GM15510 (cell line): ENCODE data around the gene TRAPPC4.

Experiments used
- POLR2A ChIP-seq: IDR thresholded peaks from 3 replicates; pipeline ENCODE4 v1.6.1; 2011; ENCODE audit warnings: borderline replicate concordance; ENCODE audit not compliant: insufficient read length; ENCODE audit errors: extremely low read depth

The TRAPPC4 gene

DNA sequence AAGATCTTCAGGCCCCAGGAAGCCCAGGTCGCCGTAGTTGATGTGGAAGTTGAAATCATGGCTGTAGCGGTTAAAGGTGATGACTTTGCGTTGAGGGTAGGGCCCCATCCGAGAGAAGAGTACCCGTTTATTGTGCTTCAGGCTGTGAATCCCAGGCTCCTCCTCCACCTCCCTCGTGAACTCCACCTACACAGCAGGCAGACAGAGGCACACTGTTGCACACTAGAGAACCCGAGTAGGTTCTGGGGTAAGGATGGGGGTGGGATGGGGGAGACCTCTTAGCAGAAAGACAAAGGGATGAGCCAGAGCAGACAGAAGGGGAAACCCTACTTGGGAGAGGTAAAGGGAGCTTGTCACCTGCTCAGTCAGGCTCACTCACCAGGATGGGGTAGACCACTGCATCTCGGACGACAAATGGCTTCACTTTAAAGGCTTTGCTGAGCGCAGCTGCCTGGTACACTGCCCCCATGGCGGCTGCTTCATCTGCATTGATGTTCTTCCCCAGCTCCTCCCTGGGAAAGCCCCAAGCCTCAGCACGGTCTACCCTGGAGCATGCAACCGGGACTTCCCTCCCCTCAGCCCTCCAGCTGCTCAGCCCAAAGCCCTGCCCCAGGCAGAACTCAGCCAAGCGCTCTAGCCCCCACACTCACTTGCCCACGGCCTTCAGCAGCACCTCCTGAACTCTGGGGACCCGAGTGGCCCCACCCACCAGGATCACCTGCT is 33.0 kb downstream of the TRAPPC4 start:
- TF ChIP-seq POLR2A: no peak

DNA sequence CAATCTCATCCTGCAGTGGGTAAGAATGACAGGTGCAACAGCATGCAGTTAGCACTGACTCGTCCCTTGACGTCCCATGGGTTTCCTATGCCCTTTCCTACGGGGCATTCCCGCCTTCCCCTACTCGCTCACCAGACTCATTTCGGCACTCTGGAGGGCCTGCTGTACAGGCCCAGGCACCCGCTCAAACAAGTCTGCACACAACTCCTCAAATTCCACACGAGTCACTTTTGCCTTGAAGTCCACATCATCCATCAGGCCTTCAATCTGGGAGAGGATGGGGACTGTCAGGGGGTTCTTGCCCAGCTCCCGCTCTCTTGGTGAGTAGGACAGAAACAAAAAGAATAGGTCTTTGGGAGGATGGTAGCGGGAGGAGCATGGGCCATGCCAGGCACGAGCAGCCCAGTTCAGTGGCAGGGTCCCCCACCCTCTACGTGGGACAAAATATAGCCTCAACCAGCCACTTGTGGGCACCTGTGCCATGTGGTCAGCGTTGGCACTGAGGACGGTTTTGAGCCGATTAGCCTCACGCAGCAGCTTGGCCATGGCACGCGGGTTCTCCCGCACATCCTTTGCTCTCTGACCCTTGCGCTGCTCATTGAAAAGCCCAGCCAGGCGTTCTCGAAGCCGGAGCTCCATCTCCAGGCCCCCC is 33.7 kb downstream of the TRAPPC4 start:
- no peak for TF ChIP-seq POLR2A

DNA sequence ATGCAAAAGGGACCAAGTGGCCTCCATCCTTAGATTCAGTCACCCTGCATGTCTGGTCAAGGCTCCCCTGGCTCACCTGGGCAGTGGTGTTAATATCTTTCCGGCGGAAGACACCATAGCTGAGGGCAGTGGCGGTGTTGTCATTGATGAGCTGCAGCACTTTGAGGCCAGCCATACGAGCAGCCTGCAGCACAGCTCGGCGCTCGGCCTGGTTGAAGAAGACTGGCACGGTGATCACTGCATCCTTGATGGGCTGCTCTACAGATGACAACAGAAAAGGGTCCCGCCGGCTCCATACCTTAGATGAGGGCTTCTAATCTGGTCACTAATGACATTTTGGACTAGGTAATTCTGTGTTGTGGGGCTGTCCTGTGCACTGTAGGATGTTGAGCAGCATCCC is 35.9 kb downstream of the TRAPPC4 start:
- TF ChIP-seq POLR2A: no peak

DNA sequence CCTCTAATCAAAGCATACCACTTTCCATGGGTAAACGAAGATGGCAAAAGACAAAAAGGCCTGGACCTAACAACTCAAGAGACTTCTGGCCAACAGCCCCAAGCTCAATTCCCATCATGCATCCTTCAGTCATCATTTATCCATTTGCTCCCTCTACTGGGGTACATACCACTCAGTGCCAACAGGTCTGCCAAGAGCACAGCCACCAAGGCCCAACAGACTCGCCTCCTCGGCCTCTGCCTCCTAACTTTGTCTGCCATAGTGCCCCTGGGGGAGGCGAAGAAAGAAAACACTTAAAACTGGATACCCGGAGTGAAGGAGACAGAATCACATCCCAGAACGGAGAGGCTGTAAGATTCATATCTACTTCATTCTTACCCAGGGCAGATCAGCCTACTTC is 37.3 kb downstream of the TRAPPC4 start:
- no peak for TF ChIP-seq POLR2A

DNA sequence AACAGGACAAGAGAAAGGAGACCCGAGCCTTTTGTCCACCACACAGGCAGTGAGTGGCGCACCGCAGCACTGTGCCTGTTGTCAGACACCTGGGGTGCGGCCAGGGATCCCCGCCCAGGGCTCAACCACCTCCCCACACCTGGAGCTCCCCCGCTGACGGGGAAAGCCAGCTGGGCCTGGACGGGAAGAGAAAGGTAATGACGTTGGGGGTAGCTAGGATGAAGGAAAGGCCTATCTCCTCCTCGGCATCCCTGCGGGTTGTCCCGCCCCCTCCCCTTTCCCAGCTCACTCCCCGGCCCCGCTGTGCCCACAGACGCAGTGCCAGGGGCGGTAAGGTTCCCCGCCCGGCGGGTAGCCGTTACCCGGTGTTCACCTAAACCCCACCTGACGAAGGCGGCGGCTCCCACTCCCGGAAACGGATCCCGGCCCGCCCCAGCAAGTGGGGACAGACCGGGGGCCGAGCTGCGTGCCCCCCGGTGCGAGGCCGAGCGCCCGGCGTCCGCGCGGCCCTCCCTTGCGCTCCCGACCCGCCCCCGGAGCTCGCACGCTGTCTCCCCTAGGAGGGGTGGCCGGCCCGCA is 37.9 kb downstream of the TRAPPC4 start:
- no peak for TF ChIP-seq POLR2A

DNA sequence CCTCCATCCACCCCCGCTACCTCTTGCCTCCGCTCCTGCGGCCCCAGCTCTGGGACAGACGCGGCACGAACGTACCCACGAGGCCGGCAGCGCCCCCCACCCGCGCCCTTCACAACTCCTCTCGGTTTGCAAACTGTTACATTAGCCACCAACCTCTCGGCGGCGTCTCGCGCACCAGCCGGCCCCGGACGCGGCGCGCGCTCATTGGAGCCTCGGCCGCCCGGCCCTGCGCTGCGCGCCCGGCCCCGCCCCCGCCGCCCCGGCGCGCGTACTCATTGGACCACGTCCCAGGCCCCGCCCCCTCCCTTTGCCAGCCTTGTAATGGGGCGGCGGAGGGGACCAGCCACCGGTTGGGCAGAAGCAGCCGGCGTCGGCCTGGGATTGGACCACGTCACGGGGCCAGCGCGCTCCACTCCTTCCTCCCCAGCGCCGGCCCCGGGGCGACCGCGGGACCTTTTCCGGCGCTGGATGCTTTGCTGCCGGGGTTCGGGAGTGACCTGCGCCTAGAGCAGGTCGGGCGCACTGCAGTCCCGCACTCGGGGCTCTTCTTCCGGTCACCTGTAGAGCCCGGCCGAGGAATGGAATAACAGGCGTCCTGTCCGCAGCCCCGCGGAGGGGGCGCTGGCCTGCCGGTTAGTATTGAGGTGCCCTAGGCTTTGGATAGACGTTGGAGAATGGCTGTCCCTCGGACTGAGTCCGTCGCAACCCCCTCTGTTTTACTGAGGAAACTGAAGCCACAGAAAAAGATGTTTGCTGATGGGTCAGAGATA is 38.6 kb downstream of the TRAPPC4 start, which contains the start of gene HYOU1:
Gene HYOU1 (minus strand): TSS at position 206 of the 770 bp plus-strand sequence. CDS start 1,045 bp downstream, outside the sequence.
- peak; percentile 73 for TF ChIP-seq POLR2A

DNA sequence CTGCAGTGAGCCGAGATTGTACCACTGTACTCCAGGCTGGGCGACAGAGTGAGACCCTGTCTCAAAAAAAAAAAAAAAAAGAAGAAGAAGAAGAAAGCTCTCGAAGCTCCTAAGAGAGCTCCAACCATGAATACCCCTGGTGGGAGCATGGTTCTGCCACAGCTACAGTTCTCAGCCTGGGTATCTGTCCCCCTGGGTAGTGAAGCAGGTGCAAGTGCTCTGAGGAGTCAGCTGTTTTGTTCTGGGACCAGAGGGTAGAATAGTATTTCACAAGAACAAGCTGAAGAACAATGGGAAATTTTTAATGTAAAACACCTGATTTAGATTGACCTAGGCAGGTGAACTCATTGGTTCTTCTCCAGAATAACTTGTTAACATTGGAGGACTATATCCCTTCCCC is 42.7 kb downstream of the TRAPPC4 start:
- TF ChIP-seq POLR2A: no peak

DNA sequence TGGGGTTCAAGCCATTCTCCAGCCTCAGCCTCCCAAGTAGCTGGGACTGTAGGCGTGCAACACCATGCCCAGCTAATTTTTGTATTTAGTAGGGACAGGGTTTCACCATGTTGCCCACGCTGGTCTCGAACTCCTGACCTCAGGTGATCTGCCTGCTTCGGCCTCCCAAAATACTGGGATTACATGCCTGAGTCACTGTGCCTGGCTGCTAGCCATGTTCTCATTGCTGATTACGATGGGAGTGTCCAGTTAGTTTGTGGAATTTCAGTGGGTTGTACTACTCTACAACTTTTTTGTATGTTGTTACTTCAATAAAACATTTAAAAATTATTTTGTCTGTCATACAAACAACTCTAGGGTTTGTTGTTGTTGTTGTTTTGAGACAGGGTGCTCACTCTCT is 44.2 kb downstream of the TRAPPC4 start:
- no peak for TF ChIP-seq POLR2A

DNA sequence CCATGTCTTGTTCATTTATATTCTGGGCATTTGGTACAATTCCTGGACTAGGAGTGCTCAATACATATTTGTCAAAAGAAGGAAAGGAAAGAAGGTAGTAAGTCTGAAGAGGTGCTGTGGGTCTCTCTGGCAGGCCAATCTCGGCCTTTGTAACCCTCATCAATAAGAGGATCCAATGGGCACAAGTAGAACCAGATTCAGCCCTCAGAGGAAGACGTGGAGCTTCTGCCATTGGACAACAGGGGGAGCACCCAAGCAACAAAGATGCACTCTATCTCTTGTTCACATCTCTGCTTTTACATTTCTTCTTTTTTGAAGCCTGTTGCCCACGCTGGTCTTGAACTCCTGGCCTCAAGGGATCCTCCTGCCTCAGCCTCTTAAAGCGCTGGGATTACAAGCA is 46.8 kb downstream of the TRAPPC4 start:
- no peak for TF ChIP-seq POLR2A

DNA sequence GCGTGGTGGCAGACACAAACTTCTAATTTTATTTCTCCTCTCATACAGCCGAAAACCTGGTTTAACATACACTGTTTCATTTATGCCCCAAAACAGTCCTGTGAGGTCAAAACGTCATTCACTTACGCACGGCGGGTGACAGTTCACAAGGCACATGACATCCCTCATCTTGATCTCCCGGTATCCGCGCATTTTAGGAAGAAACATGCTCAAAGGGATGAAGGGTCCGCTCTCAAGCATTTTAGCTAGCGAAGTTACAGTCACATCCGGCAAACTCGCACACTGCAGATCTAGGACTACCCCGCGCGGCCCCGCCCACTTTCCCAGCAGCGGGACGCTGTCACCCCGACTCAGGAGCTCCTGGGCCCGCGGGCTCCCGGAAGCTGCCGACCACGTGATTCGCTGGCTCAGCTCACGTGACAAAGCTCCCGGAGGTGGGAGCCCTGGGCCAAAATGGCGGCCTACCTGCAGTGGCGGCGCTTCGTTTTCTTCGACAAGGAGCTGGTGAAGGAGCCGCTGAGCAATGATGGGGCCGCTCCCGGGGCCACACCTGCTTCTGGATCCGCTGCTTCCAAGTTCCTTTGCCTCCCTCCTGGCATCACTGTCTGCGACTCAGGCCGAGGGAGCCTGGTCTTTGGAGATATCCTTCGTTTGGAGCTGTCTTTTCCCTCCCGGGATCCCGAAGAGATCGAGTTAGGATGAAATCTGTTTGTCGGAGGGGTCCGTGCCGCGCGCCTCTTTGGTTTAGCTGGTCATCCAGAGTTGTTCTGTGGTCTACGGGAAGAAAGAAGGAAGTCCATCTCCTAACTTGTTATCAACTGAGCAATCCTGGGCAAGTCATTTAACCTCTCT is 49.0 kb downstream of the TRAPPC4 start, which contains the start of gene VPS11:
Gene VPS11 (plus strand): TSS at position 448 of the 852 bp plus-strand sequence. CDS start 6 bp downstream, at position 454.
- peak; percentile 81 for TF ChIP-seq POLR2A
